Keratinocyte (primary cell): Measurements from ENCODE around the gene HOXC11. TPM values are rescaled to one million over a fixed set of nuclear protein-coding genes. Genes with fewer than 3 reads are reported as not detected.

Experiments used
- DNase-seq: peaks from one replicate; pipeline ENCODE4 v3.0.0-alpha.2; 2011; ENCODE audit warnings: low read depth, missing footprints, low spot score
- FAIRE-seq: peaks from 2 replicates; lab custom pipeline; 2011; peaks lifted over from hg19 to GRCh38; lab: Jason Lieb, UNC
- H2AFZ ChIP-seq: 2 replicates; pipeline ENCODE4 v1.6.0; 2012; ENCODE audit warnings: low read length, control low read depth, inconsistent platforms; ENCODE audit not compliant: control insufficient read depth
- H3K27ac ChIP-seq: 2 replicates; pipeline ENCODE4 v1.5.1; 2011; ENCODE audit warnings: low read length; ENCODE audit not compliant: control insufficient read depth, insufficient read depth
- H3K27me3 ChIP-seq: 3 replicates; pipeline ENCODE4 v1.6.0; 2011; ENCODE audit warnings: low read length; ENCODE audit not compliant: control insufficient read depth, insufficient read depth; ENCODE audit errors: extremely low read depth
- H3K36me3 ChIP-seq, 2 experiments: 2 replicates in 1 of 2; 3 replicates in 1 of 2; pipeline ENCODE4 v1.5.1; 2011; ENCODE audit warnings: low read length in 2 of 2, mild to moderate bottlenecking in 1 of 2; ENCODE audit not compliant: control insufficient read depth in 2 of 2, insufficient read depth in 2 of 2; ENCODE audit errors: extremely low read depth in 1 of 2
- H3K4me1 ChIP-seq: 3 replicates; pipeline ENCODE4 v1.5.1; 2011; ENCODE audit warnings: low read length; ENCODE audit not compliant: control insufficient read depth, insufficient read depth; ENCODE audit errors: extremely low read depth
- H3K4me2 ChIP-seq: 3 replicates; pipeline ENCODE4 v1.6.0; 2011; ENCODE audit warnings: low read depth, low read length; ENCODE audit not compliant: control insufficient read depth, insufficient read depth; ENCODE audit errors: extremely low read depth
- H3K4me3 ChIP-seq, 3 experiments: fragments of 200-600 bp in 1 of 3; sonication (generic) in 1 of 3; 2 replicates in 2 of 3; 3 replicates in 1 of 3; pipeline ENCODE4 v1.5.1; 2011 to 2016; ENCODE audit warnings: low read length in 3 of 3, mild to moderate bottlenecking in 3 of 3, control low read depth in 2 of 3, inconsistent platforms in 1 of 3, low read depth in 1 of 3, mixed read lengths in 1 of 3, mixed run types in 1 of 3, moderate library complexity in 1 of 3; ENCODE audit not compliant: control insufficient read depth in 2 of 3, insufficient read depth in 2 of 3; ENCODE audit errors: extremely low read depth in 1 of 3
- H3K79me2 ChIP-seq: 2 replicates; pipeline ENCODE4 v1.6.0; 2012; ENCODE audit warnings: low read length; ENCODE audit not compliant: control insufficient read depth, insufficient read depth
- H3K9ac ChIP-seq: 3 replicates; pipeline ENCODE4 v1.6.0; 2011; ENCODE audit warnings: low read length; ENCODE audit not compliant: control insufficient read depth, insufficient read depth; ENCODE audit errors: extremely low read depth
- H3K9me1 ChIP-seq: 3 replicates; pipeline ENCODE4 v1.6.0; 2011; ENCODE audit warnings: low read length; ENCODE audit not compliant: control insufficient read depth, insufficient read depth; ENCODE audit errors: extremely low read depth
- H3K9me3 ChIP-seq: 2 replicates; pipeline ENCODE4 v1.5.1; 2012; ENCODE audit warnings: low read depth, low read length; ENCODE audit not compliant: control insufficient read depth
- H4K20me1 ChIP-seq: 3 replicates; pipeline ENCODE4 v1.6.0; 2011; ENCODE audit warnings: low read length; ENCODE audit not compliant: control insufficient read depth, insufficient read depth; ENCODE audit errors: extremely low read depth
- CTCF ChIP-seq, 3 experiments: IDR thresholded peaks in 1 of 3; conservative IDR thresholded peaks in 1 of 3; optimal IDR thresholded peaks in 1 of 3; 2 replicates in 2 of 3; 3 replicates in 1 of 3; pipeline versions ENCODE3 to v1.5.1; 2011; ENCODE audit warnings: low read length in 3 of 3, mild to moderate bottlenecking in 3 of 3, moderate library complexity in 2 of 3, control low read depth in 1 of 3, inconsistent platforms in 1 of 3; ENCODE audit not compliant: insufficient read depth in 2 of 3; ENCODE audit errors: extremely low read depth in 1 of 3
- EZH2 ChIP-seq: IDR thresholded peaks from one replicate; pipeline ENCODE4 v1.6.1; 2012; ENCODE audit warnings: inconsistent platforms, mild to moderate bottlenecking, low read length, moderate library complexity
- dilution Hi-C: fragments of 300-500 bp; cut with MboI; formaldehyde crosslinking; loops from one replicate; pipeline ENCODE4 v1.7.0; 2020; ENCODE audit warnings: low sequenced_read_pairs; ENCODE audit not compliant: extremely low pct_ligation_motif_present
- polyA plus RNA-seq, 5 experiments: library from polyadenylated mRNA; depleted of rRNA in 3 of 5; stranded (reverse) in 3 of 5; stranded (forward) in 1 of 5; unstranded in 1 of 5; fragments of >200 nt; gene quantifications; 1 replicate in 1 of 5; 2 replicates in 3 of 5; 3 replicates in 1 of 5; pipeline versions ENCODE4 v1.2.1 to v1.2.3, GENCODE V29; 2011 to 2012; ENCODE audit warnings: missing spikeins in 2 of 5, low read depth in 1 of 5, low replicate concordance in 1 of 5

The HOXC11 gene
- polyA plus RNA-seq, 1 donor (not counting 4 experiments of a cell fraction or from before 2014, with no cell fraction given) = 1.6 TPM

DNA sequence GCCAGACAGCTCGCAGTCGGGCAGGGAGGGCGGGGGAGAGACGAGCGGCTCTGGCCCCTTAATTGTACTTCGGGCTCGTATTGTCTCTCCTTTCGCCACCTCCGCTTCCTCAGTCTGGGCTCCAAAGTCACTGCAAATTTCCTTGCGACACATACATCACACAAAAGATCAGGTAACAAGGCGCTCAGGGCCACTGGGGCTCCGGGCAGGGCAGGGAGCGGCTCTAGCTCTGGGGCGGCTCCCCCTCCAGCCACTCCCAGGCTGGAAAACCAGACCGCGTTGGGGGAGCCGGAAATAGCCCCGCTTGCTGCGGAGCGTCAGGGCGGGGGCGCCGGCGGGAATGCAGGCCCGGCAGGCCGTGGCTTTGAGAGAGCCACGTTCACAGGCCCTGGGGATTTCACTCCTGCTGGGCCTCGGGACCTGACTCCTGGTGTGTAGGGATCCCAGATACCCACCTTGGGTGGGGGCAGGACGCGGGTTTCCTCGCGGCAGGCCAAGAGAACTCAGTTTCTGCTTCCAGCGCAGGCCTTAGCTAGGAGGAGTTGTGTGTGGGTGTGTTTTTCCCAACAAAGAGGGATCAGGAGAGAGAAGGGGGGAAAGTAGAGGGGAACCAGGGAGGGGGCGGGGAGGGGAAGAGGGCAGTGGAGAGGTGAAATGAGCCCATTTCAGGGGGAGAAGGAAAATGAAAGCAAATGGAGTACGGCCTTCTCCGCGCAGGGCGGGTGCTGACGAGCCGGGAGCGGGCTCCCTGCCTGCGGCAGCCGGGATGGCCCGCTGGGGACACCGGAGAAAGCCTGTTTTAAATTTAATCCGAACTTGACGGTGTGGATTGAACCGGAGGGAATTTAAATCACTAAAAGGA lies 22.7 kb downstream of the HOXC11 start:
- H3K4me1 ChIP-seq = peaks cover 30% of the 10 kb centered on the region
- H3K9ac ChIP-seq = peak overlapping the region; percentile 97
- TF ChIP-seq EZH2 = no peak
- TF ChIP-seq CTCF (optimal IDR thresholded peaks at IDR 0.05 in 1 of 3, IDR thresholded peaks at IDR 0.05 in 1 of 3, conservative IDR thresholded peaks at IDR 0.05 in 1 of 3; ENCODE audit: extremely low read depth in 1 of 3, insufficient read depth in 2 of 3, low read length in 3 of 3) = no peak
- peaks cover 0 to 1% of the 10 kb centered on the region in 2 experiments for H3K36me3 ChIP-seq
- dilution Hi-C loops = no loop called here
- peaks cover 95% of the 10 kb centered on the region for H3K79me2 ChIP-seq
- no peaks in the 10 kb centered on the region for H3K9me1 ChIP-seq
- DNase-seq = no peak
- FAIRE-seq = no peak
- H4K20me1 ChIP-seq = no peaks in the 10 kb centered on the region
- H2AFZ ChIP-seq = peak overlapping the region; percentile 62
- H3K27me3 ChIP-seq = no peaks in the 10 kb centered on the region
- peak overlapping the region; percentile 95 for H3K27ac ChIP-seq
- H3K9me3 ChIP-seq = no peaks in the 10 kb centered on the region
- H3K4me3 ChIP-seq = peak overlapping the region; percentile 45 to 90 (median 89)
- H3K4me2 ChIP-seq = peak overlapping the region; percentile 98

- Histone ChIP-seq H3K4me1 (peaks cover 34% of the 10 kb centered on the region), H2AFZ (no peak overlapping the region), H3K4me2 (peak overlapping the region; percentile 98), H3K9me3 (no peaks in the 10 kb centered on the region), H3K9me1 (no peaks in the 10 kb centered on the region), H3K27me3 (no peaks in the 10 kb centered on the region), H3K27ac (peak overlapping the region; percentile 95), H3K79me2 (peaks cover 94% of the 10 kb centered on the region), H3K9ac (peak overlapping the region; percentile 97), H4K20me1 (no peaks in the 10 kb centered on the region), H3K36me3 (no peaks in the 10 kb centered on the region), H3K4me3 (peak overlapping the region; percentile 45 to 90 (median 89))
- dilution Hi-C loops = no loop called here
- TF ChIP-seq EZH2 = no peak
- TF ChIP-seq CTCF (optimal IDR thresholded peaks at IDR 0.05 in 1 of 3, IDR thresholded peaks at IDR 0.05 in 1 of 3, conservative IDR thresholded peaks at IDR 0.05 in 1 of 3; ENCODE audit: extremely low read depth in 1 of 3, insufficient read depth in 2 of 3, low read length in 3 of 3) = peak in 1 of 3 experiments; percentile 11
- FAIRE-seq (no peak), DNase-seq (no peak)
Measured at GRCh38 chr12:53996240-53997203, 23.6 kb downstream of the HOXC11 start.
